Skin epidermis (tissue), 12 donors: ENCODE measurements around the gene FXYD3.
"Not testable (repeated sequence)": the region's sequence is repeated elsewhere in the genome, so short reads cannot be mapped to it uniquely, and the experiment has no call there.

Experiments
- H3K27ac ChIP-seq, 21 experiments: fragments of 200-600 bp; sonication (generic) in 11 of 21; one replicate each; pipeline ENCODE4 v1.5.0; 2020; ENCODE audit warnings: mild to moderate bottlenecking in 3 of 21, inconsistent platforms in 2 of 21, moderate library complexity in 2 of 21
- H3K4me3 ChIP-seq, 7 experiments: fragments of 200-600 bp; sonication (generic) in 2 of 7; one replicate each; pipeline ENCODE4 v1.5.0; 2020; ENCODE audit warnings: inconsistent platforms in 2 of 7, mild to moderate bottlenecking in 2 of 7, moderate library complexity in 1 of 7

The FXYD3 gene

DNA sequence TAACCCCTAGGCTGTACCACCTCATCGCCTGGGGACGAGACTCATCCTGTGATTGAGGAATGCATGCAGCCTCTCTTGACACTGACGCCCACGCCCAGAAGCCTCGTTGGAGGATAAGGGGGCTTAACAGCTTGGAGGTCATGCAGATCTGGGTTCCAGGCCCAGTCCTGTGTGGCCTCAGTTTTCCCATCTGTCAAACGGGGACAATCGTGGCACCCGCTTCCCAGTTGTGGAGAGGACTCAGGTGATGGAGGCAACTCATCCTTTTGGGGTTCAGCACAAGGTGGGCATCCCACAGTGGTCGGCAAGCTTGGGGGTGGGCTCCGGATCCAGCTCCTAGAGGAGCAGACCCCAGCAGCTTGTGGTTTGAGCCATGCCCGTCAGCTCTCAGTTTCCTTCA is 20.6 kb downstream of the FXYD3 start:
- H3K27ac ChIP-seq: peak overlapping the region in 3 of 21 experiments; percentile 55 to 93 (median 90)

GRCh38 chr19:35136977-35137702 is 21.5 kb downstream of the FXYD3 start:
- Histone ChIP-seq H3K4me3 (no peak overlapping the region), H3K27ac (peak overlapping the region in 8 of 21 experiments; percentile 8 to 93 (median 40))

More for the DNA sequence above, 20.6 kb downstream of the FXYD3 start:
- H3K4me3 ChIP-seq: no peak overlapping the region

DNA sequence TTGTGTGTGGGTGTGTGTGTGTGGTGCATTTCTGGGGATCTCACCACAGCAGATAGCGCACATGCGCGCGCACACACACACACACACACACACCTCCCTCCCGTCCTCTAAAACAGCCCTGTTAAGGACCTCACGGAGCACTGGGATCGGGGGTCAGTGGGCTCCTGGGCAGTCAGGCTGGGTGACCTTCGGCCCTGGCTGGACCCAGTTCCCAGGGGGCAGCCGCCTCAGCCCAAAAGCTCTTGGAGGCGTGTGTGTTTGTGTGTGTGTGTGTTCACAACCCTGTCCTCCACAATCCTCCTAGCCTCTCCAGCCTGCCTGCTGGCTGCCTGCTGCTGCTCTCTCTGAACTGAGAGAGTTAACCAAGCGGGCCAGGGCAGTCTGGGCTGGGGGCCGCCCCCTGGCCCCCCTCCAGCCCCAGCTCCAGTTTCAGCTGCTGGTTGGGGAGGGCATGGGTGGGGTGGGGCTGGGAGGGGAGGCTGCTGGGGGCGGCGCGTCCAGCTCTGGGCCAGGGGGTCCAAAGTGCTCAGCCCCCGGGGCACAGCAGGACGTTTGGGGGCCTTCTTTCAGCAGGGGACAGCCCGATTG is 22.8 kb downstream of the FXYD3 start, which contains the start of gene FXYD1:
TSS of gene FXYD1 (plus strand) at position 520 of the 588 bp plus-strand sequence. CDS start 1,256 bp downstream, outside the sequence.
- Histone ChIP-seq H3K27ac (peak within 1 kb of the TSS; percentile 27 to 93 (median 70)), H3K4me3 (peak within 1 kb of the TSS in 2 of 7 experiments; percentile 17 to 34)

- H3K27ac ChIP-seq: peak overlapping the region in 16 of 21 experiments; percentile 27 to 93 (median 67)
- peak overlapping the region in 3 of 7 experiments; percentile 16 to 34 (median 17) for H3K4me3 ChIP-seq
These were observed 24.8 kb downstream of the FXYD3 start for GRCh38 chr19:35140207-35140961.

- Histone ChIP-seq H3K27ac (peak overlapping the region in 10 of 21 experiments; percentile 52 to 93 (median 76)), H3K4me3 (peak overlapping the region in 5 of 7 experiments; percentile 4 to 34 (median 17))
These were observed 25.6 kb downstream of the FXYD3 start for GRCh38 chr19:35140962-35141836.

GRCh38 chr19:35141837-35142605 is 26.4 kb downstream of the FXYD3 start:
- peak overlapping the region in 3 of 7 experiments; percentile 4 to 28 (median 10) for H3K4me3 ChIP-seq
- peak overlapping the region in 5 of 21 experiments; percentile 8 to 44 (median 24) for H3K27ac ChIP-seq

DNA sequence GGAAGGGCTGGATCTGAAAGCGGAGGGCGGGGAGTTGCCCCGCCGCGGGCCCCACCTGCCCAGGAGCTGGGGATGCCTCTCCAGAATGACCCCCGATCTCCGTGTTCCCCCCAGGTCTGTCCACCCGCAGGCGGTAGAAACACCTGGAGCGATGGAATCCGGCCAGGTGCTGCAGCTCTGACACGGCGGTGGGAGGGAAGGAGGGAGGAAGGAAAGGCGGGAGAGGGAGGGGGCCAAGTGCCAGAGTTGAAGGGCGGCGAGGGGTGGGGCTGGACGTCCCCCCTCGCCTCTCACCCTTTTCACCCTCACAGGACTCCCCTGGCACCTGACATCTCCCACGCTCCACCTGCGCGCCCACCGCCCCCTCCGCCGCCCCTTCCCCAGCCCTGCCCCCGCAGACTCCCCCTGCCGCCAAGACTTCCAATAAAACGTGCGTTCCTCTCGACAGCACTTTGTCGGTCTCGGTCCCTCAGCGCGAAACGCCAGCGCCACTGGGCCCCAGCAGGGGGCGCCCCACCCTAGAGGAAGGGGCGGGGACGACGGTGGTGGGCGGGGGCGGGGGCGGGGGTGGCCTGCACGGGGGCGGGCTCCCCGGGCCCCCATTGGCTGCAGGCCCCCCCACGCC is 27.1 kb downstream of the FXYD3 start:
- Histone ChIP-seq H3K4me3 (peak overlapping the region in 3 of 7 experiments; percentile 2 to 9 (median 8)), H3K27ac (peak overlapping the region in 4 of 21 experiments; percentile 3 to 26 (median 16))

DNA sequence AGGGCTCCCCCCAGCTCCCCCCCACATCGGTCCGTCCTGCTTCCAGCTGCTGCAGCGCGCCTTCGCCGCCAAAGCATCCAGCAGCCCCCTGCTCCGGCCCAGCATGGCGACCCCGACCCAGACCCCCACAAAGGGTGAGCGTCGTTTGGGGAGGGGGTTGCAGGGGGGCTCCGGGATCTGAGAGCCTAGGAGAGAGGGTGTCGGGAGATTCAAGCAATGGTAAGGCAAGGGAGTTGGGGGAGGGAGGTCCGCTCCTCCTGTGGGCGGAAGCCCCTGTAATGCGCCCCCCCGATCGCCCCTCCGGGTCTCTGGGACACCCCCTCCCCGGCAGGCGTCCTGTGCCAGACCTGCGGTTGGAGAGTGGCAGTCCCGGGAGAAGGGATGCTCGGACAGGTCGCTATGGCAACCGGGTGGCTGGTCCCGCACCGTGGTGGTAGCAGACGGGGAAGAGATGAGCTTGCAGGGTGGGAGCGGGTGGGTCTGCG is 27.6 kb downstream of the FXYD3 start, which contains the start of gene FXYD7:
TSS of gene FXYD7 (plus strand) at position 25 of the 485 bp plus-strand sequence. CDS start at position 104, 79 bp downstream.
- peak within 1 kb of the TSS in 3 of 7 experiments; percentile 2 to 9 (median 8) for H3K4me3 ChIP-seq
- peak within 1 kb of the TSS in 4 of 21 experiments; percentile 3 to 26 (median 16) for H3K27ac ChIP-seq

DNA sequence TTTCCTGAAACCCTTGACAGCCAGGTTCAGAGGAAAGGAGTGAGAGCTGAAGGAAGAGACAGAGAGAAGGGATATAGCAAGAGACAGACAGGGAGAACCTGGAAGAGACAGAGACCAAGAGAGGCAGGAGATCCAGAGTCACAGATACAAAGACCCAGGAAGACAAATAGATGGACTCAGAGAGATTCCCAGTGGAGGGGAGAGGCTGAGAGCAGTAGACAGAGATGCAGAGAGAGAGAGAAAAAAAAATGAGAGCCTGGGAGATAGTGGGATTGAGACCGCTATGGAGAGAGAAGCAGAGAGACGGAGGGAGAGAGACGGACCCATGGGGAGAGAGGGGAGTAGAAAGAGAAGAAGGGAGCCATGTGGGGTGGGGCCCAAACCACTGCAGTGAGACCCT is 28.2 kb downstream of the FXYD3 start:
- H3K4me3 ChIP-seq: no peak overlapping the region
- no peak overlapping the region for H3K27ac ChIP-seq

DNA sequence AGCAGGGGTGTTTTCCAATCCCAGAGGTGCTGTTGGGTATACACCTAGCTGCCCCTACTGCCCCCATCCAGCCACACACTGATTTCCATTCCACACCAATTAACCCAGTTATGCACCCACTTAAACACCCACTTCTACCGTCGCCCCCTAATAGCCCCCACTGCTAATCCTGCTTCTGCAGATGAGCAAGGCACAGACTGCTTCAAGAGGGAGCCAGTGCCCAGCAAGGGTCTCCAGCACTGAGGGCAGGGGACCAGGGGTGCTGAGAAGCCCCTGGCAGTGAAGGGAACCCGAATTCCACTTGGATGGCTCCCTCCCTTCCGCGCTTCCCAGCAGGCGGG is 28.6 kb downstream of the FXYD3 start:
- H3K4me3 ChIP-seq: no peak overlapping the region
- no peak overlapping the region for H3K27ac ChIP-seq

DNA sequence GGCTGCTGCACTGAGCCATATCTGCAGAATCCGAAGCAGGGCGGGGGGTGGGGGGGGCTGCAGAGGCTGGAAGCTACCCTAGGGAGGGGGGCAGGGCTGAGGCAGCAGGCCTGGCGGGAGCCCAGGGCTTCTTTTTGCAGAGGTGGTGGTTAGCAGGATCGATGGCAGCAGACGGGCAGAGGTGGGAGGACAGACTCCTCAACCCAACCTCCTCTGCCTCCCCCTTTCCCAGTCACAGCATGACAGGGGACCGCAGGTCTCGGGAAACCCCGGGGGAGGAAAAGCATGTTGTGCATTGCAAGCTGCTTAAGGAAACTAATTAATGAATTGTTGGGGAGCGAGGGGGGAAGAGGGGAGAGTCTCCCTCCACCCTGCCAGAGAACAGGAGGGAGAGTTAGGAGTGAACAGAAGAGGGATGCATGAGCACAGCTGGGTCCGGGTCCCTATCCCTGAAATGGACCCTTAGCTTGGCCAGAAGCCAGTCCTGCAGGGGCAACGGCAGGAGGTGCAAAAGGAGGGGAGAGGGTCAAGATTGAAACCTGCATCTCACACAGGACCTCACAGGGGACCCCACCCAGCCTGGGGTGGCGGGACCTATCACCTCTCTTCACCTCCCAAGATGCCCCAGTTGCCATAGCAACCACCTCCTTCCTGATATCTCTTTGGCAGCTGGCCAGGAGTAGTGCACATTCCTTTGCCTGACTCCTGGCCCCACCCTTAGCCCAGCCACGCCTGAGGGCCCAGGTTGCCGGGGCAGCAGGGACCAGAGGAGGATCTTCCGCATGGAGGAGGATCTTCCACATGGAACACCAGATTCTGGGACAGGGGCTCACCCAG is 29.2 kb downstream of the FXYD3 start:
- Histone ChIP-seq H3K4me3 (no peak overlapping the region), H3K27ac (no peak overlapping the region)

DNA sequence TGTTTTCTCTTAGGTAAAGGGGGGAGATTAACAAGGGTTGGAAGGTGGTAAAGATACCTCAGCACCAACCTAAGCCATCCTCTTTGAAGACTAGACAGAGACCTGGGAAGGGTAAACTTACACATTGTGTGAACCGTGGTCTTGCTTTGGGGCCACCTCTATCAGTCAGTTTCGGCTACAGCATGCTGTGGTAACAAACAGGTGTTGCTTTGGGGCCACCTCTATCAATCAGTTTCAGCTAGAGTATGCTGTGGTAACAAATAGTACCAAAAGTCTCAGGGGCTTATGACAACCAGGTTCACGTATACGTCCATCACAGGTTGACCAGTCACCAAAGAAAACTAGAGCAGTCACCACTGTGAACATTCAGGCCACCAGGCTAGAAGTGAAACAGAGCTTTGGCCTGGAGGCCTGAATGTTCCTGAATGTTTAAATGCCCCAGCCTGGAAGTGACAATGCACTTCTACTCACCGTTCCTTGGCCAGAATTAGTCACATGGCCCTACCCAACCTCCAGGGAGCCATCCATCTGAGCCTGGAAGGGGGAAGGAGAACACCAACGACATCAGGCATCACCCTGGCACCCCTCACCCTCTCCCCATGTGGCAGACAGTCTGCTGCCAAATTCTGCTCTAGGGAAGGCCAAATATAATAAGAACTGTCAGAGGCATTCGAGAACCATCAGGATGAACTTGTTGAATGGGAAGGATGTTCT is 31.3 kb downstream of the FXYD3 start:
- Histone ChIP-seq H3K4me3 (no peak overlapping the region), H3K27ac (no peak overlapping the region)

GRCh38 chr19:35149463-35149862 is 33.8 kb downstream of the FXYD3 start:
- Histone ChIP-seq H3K27ac (no peak overlapping the region), H3K4me3 (no peak overlapping the region)

DNA sequence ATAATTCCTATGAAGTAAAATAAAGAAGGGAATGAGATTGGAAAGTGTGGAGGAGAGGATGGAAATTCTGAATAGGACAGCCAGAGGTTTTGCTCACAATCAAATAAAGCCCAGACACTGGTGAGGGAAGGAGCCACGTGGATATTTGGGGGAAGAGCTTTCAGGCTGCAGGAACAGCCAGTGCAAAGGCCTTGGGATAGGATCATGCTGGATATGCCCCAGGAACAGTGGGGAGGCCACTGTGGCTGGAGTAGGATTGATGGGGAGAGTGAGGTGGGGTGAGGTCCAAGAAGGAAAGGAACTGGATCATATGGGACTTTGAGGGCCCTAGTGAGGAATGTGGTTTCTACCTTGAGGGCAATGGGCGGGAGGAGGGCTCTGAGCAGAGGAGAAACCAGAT is 34.8 kb downstream of the FXYD3 start:
- Histone ChIP-seq H3K27ac (no peak overlapping the region), H3K4me3 (no peak overlapping the region)

DNA sequence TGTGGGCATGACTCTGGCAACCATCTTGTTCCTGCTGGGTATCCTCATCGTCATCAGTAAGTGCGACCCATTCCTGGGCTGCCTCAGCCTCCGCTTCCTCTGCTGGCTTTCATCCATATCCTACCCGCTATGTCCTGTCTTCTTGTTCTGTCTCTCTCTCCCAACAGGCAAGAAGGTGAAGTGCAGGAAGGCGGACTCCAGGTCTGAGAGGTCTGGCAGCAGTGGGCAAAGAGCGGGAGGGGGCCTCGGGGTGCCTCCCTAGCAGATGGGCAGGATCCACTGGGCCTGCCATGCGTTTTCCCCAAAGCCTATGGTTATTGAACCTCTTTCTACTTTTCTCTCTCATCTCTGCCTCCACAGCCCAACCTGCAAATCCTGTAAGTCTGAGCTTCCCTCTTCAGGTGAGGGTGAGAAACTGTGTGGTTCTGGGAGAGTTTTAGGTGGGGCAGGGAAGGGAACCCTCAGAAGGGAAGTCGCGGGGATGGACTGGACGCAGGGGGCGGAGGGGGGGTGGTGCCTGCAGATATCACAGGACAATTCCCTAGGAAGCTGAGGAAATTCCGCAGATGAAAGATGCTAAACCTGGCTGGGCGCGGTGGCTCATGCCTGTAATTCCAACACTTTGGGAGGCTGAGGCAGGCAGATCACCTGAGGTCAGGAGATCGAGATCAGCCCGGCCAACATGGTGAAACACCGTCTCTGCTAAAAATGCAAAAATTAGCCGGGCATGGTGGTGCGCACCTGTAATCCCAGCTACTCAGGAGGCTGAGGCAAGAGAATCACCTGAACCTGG is 35.8 kb downstream of the FXYD3 start:
- H3K4me3 ChIP-seq: no peak overlapping the region
- no peak overlapping the region for H3K27ac ChIP-seq

DNA sequence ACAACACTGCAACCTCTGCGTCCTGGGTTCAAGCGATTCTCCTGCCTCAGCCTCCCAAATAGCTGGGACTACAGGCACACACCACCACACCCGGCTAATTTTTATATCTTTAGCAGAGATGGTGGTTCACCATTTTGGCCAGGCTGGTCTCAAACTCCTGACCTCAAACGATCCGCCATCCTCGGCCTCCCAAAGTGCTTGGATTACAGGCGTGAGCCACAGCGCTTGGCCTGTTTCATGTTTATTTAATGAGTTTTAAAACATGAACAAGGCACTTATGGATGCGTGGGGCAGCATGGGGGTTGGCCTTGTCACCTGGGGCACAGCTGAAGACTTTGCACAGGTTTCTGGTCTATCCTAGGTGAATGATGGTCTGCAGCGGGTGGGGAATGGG is 37.5 kb downstream of the FXYD3 start:
- not testable (repeated sequence) for H3K4me3 ChIP-seq
- peak overlapping the region in 1 of 21 experiments; percentile 96 for H3K27ac ChIP-seq
